ENCODE results near the gene BCAS3. TPM values are rescaled to one million over a fixed set of nuclear protein-coding genes. Genes with fewer than 3 reads are reported as not detected.

The BCAS3 gene
- total RNA-seq, 1 donor from 2014 or later = 14.5 TPM

GRCh38 chr17:61312406-61313295, 635.0 kb downstream of the BCAS3 start:
- peaks cover 4% of the 10 kb centered on the region for H3K27me3 Mint-ChIP-seq (ENCODE audit: low read depth, unreplicated experiment)
- FAIRE-seq = no peak
- DNase-seq (ENCODE audit: low read depth) = no peak

GRCh38 chr17:61313461-61314326, 636.0 kb downstream of the BCAS3 start:
- Mint-ChIP-seq H3K4me1 (ENCODE audit: low read depth, unreplicated experiment) (peaks cover 28% of the 10 kb centered on the region), H3K9me3 (ENCODE audit: unreplicated experiment) (no peaks in the 10 kb centered on the region), H3K27ac (ENCODE audit: unreplicated experiment) (no peak overlapping the region), H3K27me3 (ENCODE audit: low read depth, unreplicated experiment) (peaks cover 9% of the 10 kb centered on the region), H3K4me3 (ENCODE audit: unreplicated experiment) (no peak overlapping the region), H3K36me3 (ENCODE audit: low read depth, unreplicated experiment) (peaks cover 4% of the 10 kb centered on the region)
- no peaks in the 10 kb centered on the region for H3K27me3 ChIP-seq (ENCODE audit: insufficient read depth, low read length)
- H2AFZ ChIP-seq (ENCODE audit: low read depth, low read length) = no peak overlapping the region
- peaks cover 28% of the 10 kb centered on the region for H3K4me1 ChIP-seq (ENCODE audit: insufficient read depth, low read length)
- H3K27ac ChIP-seq (ENCODE audit: low read depth, low read length) = no peak overlapping the region
- H3K4me2 ChIP-seq (ENCODE audit: low read length) = no peak overlapping the region
- no peaks in the 10 kb centered on the region for H3K79me2 ChIP-seq (ENCODE audit: insufficient read depth, low read length)
- no peak overlapping the region for H3K4me3 ChIP-seq (ENCODE audit: insufficient read depth, low read depth, low read length)
- no peaks in the 10 kb centered on the region for H3K9me3 ChIP-seq (ENCODE audit: insufficient read depth, low read depth, low read length)
- DNase-seq (ENCODE audit: low read depth) = no peak
- TF ChIP-seq EZH2 (IDR thresholded peaks at IDR 0.05; ENCODE audit: insufficient read depth, low read length) (no peak), CTCF (IDR thresholded peaks at IDR 0.05; ENCODE audit: insufficient read depth, low read depth, low read length) (no peak)
- no peaks in the 10 kb centered on the region for H3K36me3 ChIP-seq (ENCODE audit: insufficient read depth, low read length)
- FAIRE-seq = no peak
- H4K20me1 ChIP-seq (ENCODE audit: insufficient read depth, low read length) = no peaks in the 10 kb centered on the region
- H3K9ac ChIP-seq (ENCODE audit: low read length) = no peak overlapping the region

More at GRCh38 chr17:61312406-61313295, 635.0 kb downstream of the BCAS3 start:
- no peak overlapping the region for H3K4me2 ChIP-seq (ENCODE audit: low read length)
- peaks cover 38% of the 10 kb centered on the region for H3K4me1 Mint-ChIP-seq (ENCODE audit: low read depth, unreplicated experiment)
- no peaks in the 10 kb centered on the region for H3K36me3 ChIP-seq (ENCODE audit: insufficient read depth, low read length)
- no peaks in the 10 kb centered on the region for H3K79me2 ChIP-seq (ENCODE audit: insufficient read depth, low read length)
- H3K9ac ChIP-seq (ENCODE audit: low read length) = no peak overlapping the region
- no peaks in the 10 kb centered on the region for H3K9me3 Mint-ChIP-seq (ENCODE audit: unreplicated experiment)
- H3K27me3 ChIP-seq (ENCODE audit: insufficient read depth, low read length) = no peaks in the 10 kb centered on the region
- no peaks in the 10 kb centered on the region for H3K9me3 ChIP-seq (ENCODE audit: insufficient read depth, low read depth, low read length)
- no peak overlapping the region for H3K27ac Mint-ChIP-seq (ENCODE audit: unreplicated experiment)
- no peak overlapping the region for H3K4me3 Mint-ChIP-seq (ENCODE audit: unreplicated experiment)
- H3K27ac ChIP-seq (ENCODE audit: low read depth, low read length) = no peak overlapping the region
- no peaks in the 10 kb centered on the region for H4K20me1 ChIP-seq (ENCODE audit: insufficient read depth, low read length)
- H2AFZ ChIP-seq (ENCODE audit: low read depth, low read length) = no peak overlapping the region
- peaks cover 4% of the 10 kb centered on the region for H3K36me3 Mint-ChIP-seq (ENCODE audit: low read depth, unreplicated experiment)
- H3K4me1 ChIP-seq (ENCODE audit: insufficient read depth, low read length) = peaks cover 35% of the 10 kb centered on the region
- no peak for TF ChIP-seq EZH2 (IDR thresholded peaks at IDR 0.05; ENCODE audit: insufficient read depth, low read length)
- no peak for TF ChIP-seq CTCF (IDR thresholded peaks at IDR 0.05; ENCODE audit: insufficient read depth, low read depth, low read length)
- H3K4me3 ChIP-seq (ENCODE audit: insufficient read depth, low read depth, low read length) = no peak overlapping the region
